ENCODE data around the gene OVCA2. TPM values are rescaled to one million over a fixed set of nuclear protein-coding genes. Genes with fewer than 3 reads are reported as not detected.

The OVCA2 gene
- total RNA-seq, 1 experiment from 2014 or later, result 33.5 TPM

GRCh38 chr17:2082003-2082781, 40.4 kb downstream of the OVCA2 start:
- H3K27me3 Mint-ChIP-seq (ENCODE audit: insufficient read depth, unreplicated experiment), result no peaks in the 10 kb centered on the region
- peaks cover 36% of the 10 kb centered on the region for H3K36me3 Mint-ChIP-seq (ENCODE audit: insufficient read depth, unreplicated experiment)
- ChIA-PET POLR2A (interaction anchor here (0.8 to 1.4 kb wide), 2 partner anchors 9 to 76 kb away, joined by 3 to 5 read pairs; no protein-coding TSS in a partner anchor), CTCF (interaction anchor here (0.5 to 2.0 kb wide), 6 partner anchors 9 to 163 kb away, joined by 3 to 7 read pairs (median 6); partner anchors contain the start of gene HIC1)
- no peak overlapping the region for H3K4me3 Mint-ChIP-seq (ENCODE audit: unreplicated experiment)
- intact Hi-C loops (cut with micrococcal nuclease), result no loop called here
- no TSS peak for BruUV-seq (replicated peaks)
- no peaks in the 10 kb centered on the region for H3K9me3 Mint-ChIP-seq (ENCODE audit: unreplicated experiment)
- peaks cover 20% of the 10 kb centered on the region for H3K4me1 Mint-ChIP-seq (ENCODE audit: insufficient read depth, unreplicated experiment)
- no peak for TF ChIP-seq CTCF (IDR thresholded peaks at IDR 0.05; ENCODE audit: unreplicated experiment)
- H3K27ac Mint-ChIP-seq (ENCODE audit: low read depth, unreplicated experiment), result no peak overlapping the region
- no peak for DNase-seq (ENCODE audit: unreplicated experiment)

- no TSS peak for BruUV-seq (replicated peaks)
- Mint-ChIP-seq H3K4me3 (ENCODE audit: unreplicated experiment) (no peak overlapping the region), H3K4me1 (ENCODE audit: insufficient read depth, unreplicated experiment) (peaks cover 20% of the 10 kb centered on the region), H3K27ac (ENCODE audit: low read depth, unreplicated experiment) (no peak overlapping the region), H3K36me3 (ENCODE audit: insufficient read depth, unreplicated experiment) (peaks cover 29% of the 10 kb centered on the region), H3K9me3 (ENCODE audit: unreplicated experiment) (no peaks in the 10 kb centered on the region), H3K27me3 (ENCODE audit: insufficient read depth, unreplicated experiment) (no peaks in the 10 kb centered on the region)
- DNase-seq (ENCODE audit: unreplicated experiment), result no peak
- intact Hi-C loops (cut with micrococcal nuclease), result no loop called here
- no peak for TF ChIP-seq CTCF (IDR thresholded peaks at IDR 0.05; ENCODE audit: unreplicated experiment)
- POLR2A ChIA-PET, result interaction anchor here (0.6 to 1.4 kb wide), 2 partner anchors 75 to 176 kb away, joined by 3 to 5 read pairs; no protein-coding TSS in a partner anchor
- CTCF ChIA-PET, result interaction anchor here (1.4 kb wide), 1 partner anchor 161 kb away, joined by 4 read pairs; no protein-coding TSS in a partner anchor
Observed at GRCh38 chr17:2083613-2084035, 41.8 kb downstream of the OVCA2 start.

GRCh38 chr17:2084036-2084765, 42.4 kb downstream of the OVCA2 start:
- Mint-ChIP-seq H3K36me3 (ENCODE audit: insufficient read depth, unreplicated experiment) (peaks cover 28% of the 10 kb centered on the region), H3K27ac (ENCODE audit: low read depth, unreplicated experiment) (peak overlapping the region; percentile 6), H3K4me3 (ENCODE audit: unreplicated experiment) (no peak overlapping the region), H3K9me3 (ENCODE audit: unreplicated experiment) (no peaks in the 10 kb centered on the region), H3K4me1 (ENCODE audit: insufficient read depth, unreplicated experiment) (peaks cover 20% of the 10 kb centered on the region), H3K27me3 (ENCODE audit: insufficient read depth, unreplicated experiment) (no peaks in the 10 kb centered on the region)
- no peak for TF ChIP-seq CTCF (IDR thresholded peaks at IDR 0.05; ENCODE audit: unreplicated experiment)
- DNase-seq (ENCODE audit: unreplicated experiment), result peak; percentile 34
- BruUV-seq (replicated peaks), result no TSS peak
- CTCF ChIA-PET, result interaction anchor here (0.6 to 1.4 kb wide), 3 partner anchors 8 to 161 kb away, joined by 3 to 4 read pairs (median 3); no protein-coding TSS in a partner anchor
- POLR2A ChIA-PET, result interaction anchor here (0.6 to 1.3 kb wide), 3 partner anchors 47 to 176 kb away, joined by 3 to 4 read pairs (median 3); no protein-coding TSS in a partner anchor
- intact Hi-C loops (cut with micrococcal nuclease), result no loop called here
